Keratinocyte (primary cell): ENCODE results near the gene PBX4. TPM values are rescaled to one million over a fixed set of nuclear protein-coding genes. Genes with fewer than 3 reads are reported as not detected.

Experiments
- DNase-seq: peaks from one replicate; pipeline ENCODE4 v3.0.0-alpha.2; 2011; ENCODE audit warnings: low read depth, missing footprints, low spot score
- FAIRE-seq: peaks from 2 replicates; lab custom pipeline; 2011; peaks lifted over from hg19 to GRCh38; lab: Jason Lieb, UNC
- H2AFZ ChIP-seq: 2 replicates; pipeline ENCODE4 v1.6.0; 2012; ENCODE audit warnings: low read length, control low read depth, inconsistent platforms; ENCODE audit not compliant: control insufficient read depth
- H3K27ac ChIP-seq: 2 replicates; pipeline ENCODE4 v1.5.1; 2011; ENCODE audit warnings: low read length; ENCODE audit not compliant: control insufficient read depth, insufficient read depth
- H3K27me3 ChIP-seq: 3 replicates; pipeline ENCODE4 v1.6.0; 2011; ENCODE audit warnings: low read length; ENCODE audit not compliant: control insufficient read depth, insufficient read depth; ENCODE audit errors: extremely low read depth
- H3K36me3 ChIP-seq, 2 experiments: 2 replicates in 1 of 2; 3 replicates in 1 of 2; pipeline ENCODE4 v1.5.1; 2011; ENCODE audit warnings: low read length in 2 of 2, mild to moderate bottlenecking in 1 of 2; ENCODE audit not compliant: control insufficient read depth in 2 of 2, insufficient read depth in 2 of 2; ENCODE audit errors: extremely low read depth in 1 of 2
- H3K4me1 ChIP-seq: 3 replicates; pipeline ENCODE4 v1.5.1; 2011; ENCODE audit warnings: low read length; ENCODE audit not compliant: control insufficient read depth, insufficient read depth; ENCODE audit errors: extremely low read depth
- H3K4me2 ChIP-seq: 3 replicates; pipeline ENCODE4 v1.6.0; 2011; ENCODE audit warnings: low read depth, low read length; ENCODE audit not compliant: control insufficient read depth, insufficient read depth; ENCODE audit errors: extremely low read depth
- H3K4me3 ChIP-seq, 3 experiments: fragments of 200-600 bp in 1 of 3; sonication (generic) in 1 of 3; 2 replicates in 2 of 3; 3 replicates in 1 of 3; pipeline ENCODE4 v1.5.1; 2011 to 2016; ENCODE audit warnings: low read length in 3 of 3, mild to moderate bottlenecking in 3 of 3, control low read depth in 2 of 3, inconsistent platforms in 1 of 3, low read depth in 1 of 3, mixed read lengths in 1 of 3, mixed run types in 1 of 3, moderate library complexity in 1 of 3; ENCODE audit not compliant: control insufficient read depth in 2 of 3, insufficient read depth in 2 of 3; ENCODE audit errors: extremely low read depth in 1 of 3
- H3K79me2 ChIP-seq: 2 replicates; pipeline ENCODE4 v1.6.0; 2012; ENCODE audit warnings: low read length; ENCODE audit not compliant: control insufficient read depth, insufficient read depth
- H3K9ac ChIP-seq: 3 replicates; pipeline ENCODE4 v1.6.0; 2011; ENCODE audit warnings: low read length; ENCODE audit not compliant: control insufficient read depth, insufficient read depth; ENCODE audit errors: extremely low read depth
- H3K9me1 ChIP-seq: 3 replicates; pipeline ENCODE4 v1.6.0; 2011; ENCODE audit warnings: low read length; ENCODE audit not compliant: control insufficient read depth, insufficient read depth; ENCODE audit errors: extremely low read depth
- H3K9me3 ChIP-seq: 2 replicates; pipeline ENCODE4 v1.5.1; 2012; ENCODE audit warnings: low read depth, low read length; ENCODE audit not compliant: control insufficient read depth
- H4K20me1 ChIP-seq: 3 replicates; pipeline ENCODE4 v1.6.0; 2011; ENCODE audit warnings: low read length; ENCODE audit not compliant: control insufficient read depth, insufficient read depth; ENCODE audit errors: extremely low read depth
- EZH2 ChIP-seq: IDR thresholded peaks from one replicate; pipeline ENCODE4 v1.6.1; 2012; ENCODE audit warnings: inconsistent platforms, mild to moderate bottlenecking, low read length, moderate library complexity
- dilution Hi-C: fragments of 300-500 bp; cut with MboI; formaldehyde crosslinking; loops from one replicate; pipeline ENCODE4 v1.7.0; 2020; ENCODE audit warnings: low sequenced_read_pairs; ENCODE audit not compliant: extremely low pct_ligation_motif_present
- polyA plus RNA-seq, 5 experiments: library from polyadenylated mRNA; depleted of rRNA in 3 of 5; stranded (reverse) in 3 of 5; stranded (forward) in 1 of 5; unstranded in 1 of 5; fragments of >200 nt; gene quantifications; 1 replicate in 1 of 5; 2 replicates in 3 of 5; 3 replicates in 1 of 5; pipeline versions ENCODE4 v1.2.1 to v1.2.3, GENCODE V29; 2011 to 2012; ENCODE audit warnings: missing spikeins in 2 of 5, low read depth in 1 of 5, low replicate concordance in 1 of 5
- TF ChIP-seq, protein P1 (sequence below), 3 experiments: IDR thresholded peaks in 1 of 3; conservative IDR thresholded peaks in 1 of 3; optimal IDR thresholded peaks in 1 of 3; 2 replicates in 2 of 3; 3 replicates in 1 of 3; pipeline versions ENCODE3 to v1.5.1; 2011; ENCODE audit warnings: low read length in 3 of 3, mild to moderate bottlenecking in 3 of 3, moderate library complexity in 2 of 3, control low read depth in 1 of 3, inconsistent platforms in 1 of 3; ENCODE audit not compliant: insufficient read depth in 2 of 3; ENCODE audit errors: extremely low read depth in 1 of 3

PBX4 gene
- polyA plus RNA-seq, 1 donor (not counting 4 experiments of a cell fraction or from before 2014, with no cell fraction given) = 1.7 TPM

DNA sequence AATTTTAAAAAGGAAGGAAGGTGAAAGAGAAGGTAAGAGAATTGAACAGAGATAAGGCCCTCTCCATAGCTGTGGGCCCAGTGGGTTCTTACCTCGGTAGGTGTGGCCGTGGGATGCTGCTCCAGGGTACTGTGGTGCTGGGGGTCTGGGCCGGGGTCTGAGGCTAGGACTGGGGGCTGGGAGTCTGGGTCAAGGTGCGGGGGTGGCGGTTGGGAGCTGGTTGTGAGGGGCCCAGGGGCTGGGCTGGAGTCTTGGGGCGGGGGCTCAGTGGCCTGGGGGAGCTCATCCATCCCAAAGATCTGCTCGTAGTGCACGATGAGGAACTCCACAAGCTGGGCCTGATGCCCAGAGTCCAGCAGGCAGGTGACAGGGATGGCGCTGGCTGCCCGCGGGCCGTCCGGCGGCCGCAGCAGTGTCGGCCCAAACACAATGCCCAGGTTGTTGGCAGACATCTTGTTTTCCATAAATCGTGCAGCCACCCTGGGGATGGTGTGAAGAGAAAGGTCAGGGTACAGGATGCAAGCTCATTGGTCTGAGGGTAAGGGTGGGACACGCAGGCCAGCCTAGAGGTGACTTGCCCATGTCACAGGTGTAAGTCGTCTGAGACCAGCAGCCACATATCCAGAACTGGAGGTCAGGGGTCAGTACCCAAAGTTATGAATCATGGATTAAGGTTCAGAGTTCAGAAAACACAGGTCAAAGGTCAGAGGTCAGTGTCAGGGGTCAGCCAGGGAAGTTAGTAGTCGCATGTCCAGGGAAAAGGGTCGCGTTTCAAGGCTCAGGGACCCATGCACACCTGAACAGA, 15.4 kb upstream of the PBX4 start:
- no peaks in the 10 kb centered on the region for H3K79me2 ChIP-seq
- H3K36me3 ChIP-seq = peaks cover 18 to 31% of the 10 kb centered on the region in 2 experiments
- no peak overlapping the region for H2AFZ ChIP-seq
- H3K4me2 ChIP-seq = no peak overlapping the region
- H3K27me3 ChIP-seq = no peaks in the 10 kb centered on the region
- FAIRE-seq (no peak), DNase-seq (no peak)
- no peaks in the 10 kb centered on the region for H3K9me1 ChIP-seq
- no peak overlapping the region for H3K4me3 ChIP-seq
- no peaks in the 10 kb centered on the region for H4K20me1 ChIP-seq
- H3K9me3 ChIP-seq = no peaks in the 10 kb centered on the region
- H3K4me1 ChIP-seq = no peaks in the 10 kb centered on the region
- dilution Hi-C loops = no loop called here
- no peak overlapping the region for H3K27ac ChIP-seq
- TF ChIP-seq, protein P1, sequence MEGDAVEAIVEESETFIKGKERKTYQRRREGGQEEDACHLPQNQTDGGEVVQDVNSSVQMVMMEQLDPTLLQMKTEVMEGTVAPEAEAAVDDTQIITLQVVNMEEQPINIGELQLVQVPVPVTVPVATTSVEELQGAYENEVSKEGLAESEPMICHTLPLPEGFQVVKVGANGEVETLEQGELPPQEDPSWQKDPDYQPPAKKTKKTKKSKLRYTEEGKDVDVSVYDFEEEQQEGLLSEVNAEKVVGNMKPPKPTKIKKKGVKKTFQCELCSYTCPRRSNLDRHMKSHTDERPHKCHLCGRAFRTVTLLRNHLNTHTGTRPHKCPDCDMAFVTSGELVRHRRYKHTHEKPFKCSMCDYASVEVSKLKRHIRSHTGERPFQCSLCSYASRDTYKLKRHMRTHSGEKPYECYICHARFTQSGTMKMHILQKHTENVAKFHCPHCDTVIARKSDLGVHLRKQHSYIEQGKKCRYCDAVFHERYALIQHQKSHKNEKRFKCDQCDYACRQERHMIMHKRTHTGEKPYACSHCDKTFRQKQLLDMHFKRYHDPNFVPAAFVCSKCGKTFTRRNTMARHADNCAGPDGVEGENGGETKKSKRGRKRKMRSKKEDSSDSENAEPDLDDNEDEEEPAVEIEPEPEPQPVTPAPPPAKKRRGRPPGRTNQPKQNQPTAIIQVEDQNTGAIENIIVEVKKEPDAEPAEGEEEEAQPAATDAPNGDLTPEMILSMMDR (optimal IDR thresholded peaks at IDR 0.05 in 1 of 3, IDR thresholded peaks at IDR 0.05 in 1 of 3, conservative IDR thresholded peaks at IDR 0.05 in 1 of 3; ENCODE audit: extremely low read depth in 1 of 3, insufficient read depth in 2 of 3, low read length in 3 of 3) = no peak
- TF ChIP-seq EZH2 = no peak
- H3K9ac ChIP-seq = no peak overlapping the region

DNA sequence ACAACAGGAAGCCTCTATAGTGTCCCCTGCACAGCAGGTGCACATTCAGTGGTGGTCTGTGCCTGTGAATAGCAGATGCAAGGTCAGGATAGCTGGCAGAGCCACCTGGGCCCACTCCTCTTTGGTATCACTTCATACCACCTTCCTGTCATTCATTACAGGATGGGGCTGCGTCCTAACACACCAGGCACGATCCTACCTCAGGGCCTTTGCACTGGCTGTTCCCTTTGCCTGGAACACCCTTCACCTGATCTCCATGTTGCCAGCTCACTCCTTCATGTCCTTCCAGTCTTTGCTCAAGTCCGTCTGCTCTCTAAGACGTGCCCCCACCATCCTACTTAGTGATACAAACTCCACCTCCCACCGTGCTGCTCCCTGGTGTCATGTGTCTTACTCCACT, 14.2 kb upstream of the PBX4 start:
- FAIRE-seq (no peak), DNase-seq (no peak)
- Histone ChIP-seq H2AFZ (no peak overlapping the region), H3K9me1 (no peaks in the 10 kb centered on the region), H4K20me1 (no peaks in the 10 kb centered on the region), H3K4me2 (no peak overlapping the region), H3K9ac (no peak overlapping the region), H3K4me1 (no peaks in the 10 kb centered on the region), H3K27ac (no peak overlapping the region), H3K4me3 (no peak overlapping the region), H3K79me2 (no peaks in the 10 kb centered on the region), H3K9me3 (no peaks in the 10 kb centered on the region), H3K36me3 (peaks cover 18 to 27% of the 10 kb centered on the region in 2 experiments), H3K27me3 (no peaks in the 10 kb centered on the region)
- dilution Hi-C loops = no loop called here
- TF ChIP-seq, protein P1 (optimal IDR thresholded peaks at IDR 0.05 in 1 of 3, IDR thresholded peaks at IDR 0.05 in 1 of 3, conservative IDR thresholded peaks at IDR 0.05 in 1 of 3; ENCODE audit: extremely low read depth in 1 of 3, insufficient read depth in 2 of 3, low read length in 3 of 3) = no peak
- no peak for TF ChIP-seq EZH2
